ENCODE measurements around the gene MRAP.

MRAP gene

DNA sequence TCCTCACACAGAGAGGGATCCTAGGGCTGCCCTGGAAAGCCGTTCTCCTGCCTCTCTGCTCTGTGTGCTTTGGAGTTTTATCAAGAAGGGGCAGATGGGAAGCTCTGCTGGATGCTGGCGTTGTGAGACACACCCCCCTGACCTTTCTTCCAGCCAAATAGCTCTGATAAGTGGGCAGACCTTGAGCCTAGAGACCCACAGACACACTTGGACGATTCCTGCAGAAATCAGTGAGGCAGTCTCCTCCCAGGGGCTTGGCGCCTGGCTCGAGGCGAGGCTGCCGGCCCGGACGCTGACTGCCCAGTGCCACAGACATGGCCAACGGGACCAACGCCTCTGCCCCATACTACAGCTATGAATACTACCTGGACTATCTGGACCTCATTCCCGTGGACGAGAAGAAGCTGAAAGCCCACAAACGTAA, at the start of gene MRAP:
TSS of gene MRAP (plus strand) at position 198 of the 424 bp plus-strand sequence. CDS start at position 315, 117 bp downstream.
- no peaks in the 10 kb centered on the region for H3K36me3 ChIP-seq (replicated peaks; ENCODE audit: insufficient read depth, low read length)
- no peak within 1 kb of the TSS for H3K4me2 ChIP-seq (ENCODE audit: low read depth, low read length)
- no peaks in the 10 kb centered on the region for H3K4me1 ChIP-seq (ENCODE audit: low read length)
- no peak within 1 kb of the TSS for H3K4me3 ChIP-seq (ENCODE audit: low read length)
- no peaks in the 10 kb centered on the region for H3K9me2 ChIP-seq (replicated peaks; ENCODE audit: insufficient read depth, low read length)
- H2AFZ ChIP-seq (ENCODE audit: low read length), result no peak within 1 kb of the TSS
- H3K27ac ChIP-seq (ENCODE audit: low read length), result no peak within 1 kb of the TSS
- TF ChIP-seq EZH2phosphoT487 (IDR thresholded peaks at IDR 0.05; ENCODE audit: low read length) (no peak), EZH2 (optimal IDR thresholded peaks at IDR 0.05; ENCODE audit: low read depth, low read length) (no peak)
- TF ChIP-seq, protein P1, sequence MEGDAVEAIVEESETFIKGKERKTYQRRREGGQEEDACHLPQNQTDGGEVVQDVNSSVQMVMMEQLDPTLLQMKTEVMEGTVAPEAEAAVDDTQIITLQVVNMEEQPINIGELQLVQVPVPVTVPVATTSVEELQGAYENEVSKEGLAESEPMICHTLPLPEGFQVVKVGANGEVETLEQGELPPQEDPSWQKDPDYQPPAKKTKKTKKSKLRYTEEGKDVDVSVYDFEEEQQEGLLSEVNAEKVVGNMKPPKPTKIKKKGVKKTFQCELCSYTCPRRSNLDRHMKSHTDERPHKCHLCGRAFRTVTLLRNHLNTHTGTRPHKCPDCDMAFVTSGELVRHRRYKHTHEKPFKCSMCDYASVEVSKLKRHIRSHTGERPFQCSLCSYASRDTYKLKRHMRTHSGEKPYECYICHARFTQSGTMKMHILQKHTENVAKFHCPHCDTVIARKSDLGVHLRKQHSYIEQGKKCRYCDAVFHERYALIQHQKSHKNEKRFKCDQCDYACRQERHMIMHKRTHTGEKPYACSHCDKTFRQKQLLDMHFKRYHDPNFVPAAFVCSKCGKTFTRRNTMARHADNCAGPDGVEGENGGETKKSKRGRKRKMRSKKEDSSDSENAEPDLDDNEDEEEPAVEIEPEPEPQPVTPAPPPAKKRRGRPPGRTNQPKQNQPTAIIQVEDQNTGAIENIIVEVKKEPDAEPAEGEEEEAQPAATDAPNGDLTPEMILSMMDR (IDR thresholded peaks at IDR 0.05; ENCODE audit: low read length), result no peak
- H4K20me1 ChIP-seq (ENCODE audit: insufficient read depth, low read length), result no peaks in the 10 kb centered on the region
- no peak within 1 kb of the TSS for H3K9ac ChIP-seq (ENCODE audit: low read length)
- no peak for DNase-seq
- H3F3A ChIP-seq (ENCODE audit: insufficient read depth, low read length), result no peaks in the 10 kb centered on the region
- H3K79me2 ChIP-seq (ENCODE audit: low read length), result no peaks in the 10 kb centered on the region
- no peaks in the 10 kb centered on the region for H3K27me3 ChIP-seq (replicated peaks; ENCODE audit: insufficient read depth, low read length)
- H3K9me3 ChIP-seq (replicated peaks; ENCODE audit: insufficient read depth, low read length), result no peaks in the 10 kb centered on the region

DNA sequence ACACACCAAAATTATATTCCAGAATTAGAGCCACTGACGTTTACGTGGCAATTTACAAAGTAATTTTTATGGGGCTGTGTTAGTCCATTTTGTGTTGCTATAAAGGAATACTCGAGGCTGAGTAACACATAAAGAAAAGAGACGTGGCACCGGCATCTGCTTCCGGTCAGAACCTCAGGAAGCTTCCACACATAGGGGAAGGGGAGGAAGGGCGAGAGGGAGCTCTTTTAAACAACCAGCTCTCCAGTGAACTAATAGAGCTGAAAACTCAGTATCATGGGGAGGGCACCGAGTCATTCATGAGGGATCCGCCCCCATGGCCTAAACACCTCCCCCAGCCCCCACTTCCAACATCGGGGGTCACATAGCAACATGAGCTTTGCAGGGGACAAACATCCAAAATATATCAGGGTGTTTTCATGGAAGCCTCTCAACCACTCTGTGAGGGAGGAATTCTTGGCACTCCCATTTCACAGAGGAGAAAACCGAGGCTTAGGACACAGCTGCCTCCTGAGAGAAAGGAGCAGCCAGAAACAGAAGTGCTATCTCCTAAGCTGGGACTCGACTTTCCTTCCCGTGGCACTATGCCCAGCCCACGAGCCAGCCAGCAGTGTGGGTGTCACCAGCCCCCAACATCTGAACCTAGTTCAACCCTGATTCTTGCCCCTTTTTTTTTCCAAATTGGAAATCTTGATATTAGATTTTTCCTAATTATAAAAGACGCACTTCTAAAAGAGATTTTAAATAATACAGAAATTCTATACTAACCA, 49.0 kb upstream of the MRAP start:
- Histone ChIP-seq H4K20me1 (ENCODE audit: insufficient read depth, low read length) (no peaks in the 10 kb centered on the region), H3K9me3 (replicated peaks; ENCODE audit: insufficient read depth, low read length) (no peaks in the 10 kb centered on the region), H3K9me2 (replicated peaks; ENCODE audit: insufficient read depth, low read length) (no peaks in the 10 kb centered on the region), H3F3A (ENCODE audit: insufficient read depth, low read length) (no peaks in the 10 kb centered on the region), H3K4me1 (ENCODE audit: low read length) (no peaks in the 10 kb centered on the region), H3K79me2 (ENCODE audit: low read length) (no peaks in the 10 kb centered on the region), H3K4me2 (ENCODE audit: low read depth, low read length) (no peak overlapping the region), H3K9ac (ENCODE audit: low read length) (no peak overlapping the region), H3K27ac (ENCODE audit: low read length) (no peak overlapping the region), H3K27me3 (replicated peaks; ENCODE audit: insufficient read depth, low read length) (no peaks in the 10 kb centered on the region), H3K36me3 (replicated peaks; ENCODE audit: insufficient read depth, low read length) (no peaks in the 10 kb centered on the region), H2AFZ (ENCODE audit: low read length) (no peak overlapping the region), H3K4me3 (ENCODE audit: low read length) (no peak overlapping the region)
- TF ChIP-seq EZH2 (optimal IDR thresholded peaks at IDR 0.05; ENCODE audit: low read depth, low read length), result no peak
- no peak for TF ChIP-seq EZH2phosphoT487 (IDR thresholded peaks at IDR 0.05; ENCODE audit: low read length)
- TF ChIP-seq, protein P1 (IDR thresholded peaks at IDR 0.05; ENCODE audit: low read length), result no peak
- DNase-seq, result no peak

DNA sequence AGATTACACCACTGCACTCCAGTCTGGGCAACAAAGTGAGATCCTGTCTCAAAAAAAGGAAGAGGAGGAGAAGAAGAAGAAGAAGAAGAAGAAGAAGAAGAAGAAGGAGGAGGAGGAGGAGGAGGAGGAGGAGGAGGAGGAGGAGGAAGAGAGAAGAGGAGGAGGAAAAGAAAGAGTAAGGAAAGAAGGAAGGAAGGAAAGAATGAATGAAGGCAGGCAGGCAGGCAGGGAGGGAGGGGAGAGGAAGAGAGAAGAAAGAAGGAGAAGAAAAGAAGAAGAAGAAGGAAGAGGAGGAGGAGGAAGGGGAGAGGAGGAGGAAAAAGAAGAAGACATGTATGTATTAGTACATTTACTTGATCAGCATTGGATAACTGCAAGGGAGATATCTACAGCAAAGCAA, 46.5 kb upstream of the MRAP start:
- H2AFZ ChIP-seq (ENCODE audit: low read length), result no peak overlapping the region
- no peaks in the 10 kb centered on the region for H3F3A ChIP-seq (ENCODE audit: insufficient read depth, low read length)
- no peak overlapping the region for H3K9ac ChIP-seq (ENCODE audit: low read length)
- H3K4me2 ChIP-seq (ENCODE audit: low read depth, low read length), result no peak overlapping the region
- H3K9me2 ChIP-seq (replicated peaks; ENCODE audit: insufficient read depth, low read length), result no peaks in the 10 kb centered on the region
- no peaks in the 10 kb centered on the region for H3K36me3 ChIP-seq (replicated peaks; ENCODE audit: insufficient read depth, low read length)
- H3K27ac ChIP-seq (ENCODE audit: low read length), result no peak overlapping the region
- no peaks in the 10 kb centered on the region for H3K27me3 ChIP-seq (replicated peaks; ENCODE audit: insufficient read depth, low read length)
- H3K79me2 ChIP-seq (ENCODE audit: low read length), result no peaks in the 10 kb centered on the region
- no peak overlapping the region for H3K4me3 ChIP-seq (ENCODE audit: low read length)
- H3K9me3 ChIP-seq (replicated peaks; ENCODE audit: insufficient read depth, low read length), result no peaks in the 10 kb centered on the region
- TF ChIP-seq EZH2 (optimal IDR thresholded peaks at IDR 0.05; ENCODE audit: low read depth, low read length), result no peak
- TF ChIP-seq, protein P1 (IDR thresholded peaks at IDR 0.05; ENCODE audit: low read length), result no peak
- DNase-seq, result no peak
- H4K20me1 ChIP-seq (ENCODE audit: insufficient read depth, low read length), result no peaks in the 10 kb centered on the region
- H3K4me1 ChIP-seq (ENCODE audit: low read length), result no peaks in the 10 kb centered on the region
